Cardiac septum (tissue), 1 donor: ENCODE data around the gene CLASP1. TPM values are rescaled to one million over a fixed set of nuclear protein-coding genes. Genes with fewer than 3 reads are reported as not detected.
"Not testable (repeated sequence)": the region's sequence is repeated elsewhere in the genome, so short reads cannot be mapped to it uniquely, and the experiment has no call there.

Experiments used
- DNase-seq: peaks from one replicate; pipeline ENCODE4 v3.0.0-alpha.2; 2020; ENCODE audit warnings: low spot score
- intact Hi-C: fragments of 100-400 bp; cut with DNase I; formaldehyde crosslinking; loops from one replicate; pipeline ENCODE4 v1.14.0; 2022
- total RNA-seq: library from RNA; stranded (reverse); fragmentation: NEBNext Ultra II Directional; extraction: Animal tissue kit (Norgen Biotek cat#: 25700); gene quantifications from one replicate; pipeline ENCODE4 v1.2.1, GENCODE V29; 2021
- donor health status: DM: no; HTN: no; CAD: no.

Gene CLASP1
- total RNA-seq, 1 donor from 2014 or later: 66.1 TPM

DNA sequence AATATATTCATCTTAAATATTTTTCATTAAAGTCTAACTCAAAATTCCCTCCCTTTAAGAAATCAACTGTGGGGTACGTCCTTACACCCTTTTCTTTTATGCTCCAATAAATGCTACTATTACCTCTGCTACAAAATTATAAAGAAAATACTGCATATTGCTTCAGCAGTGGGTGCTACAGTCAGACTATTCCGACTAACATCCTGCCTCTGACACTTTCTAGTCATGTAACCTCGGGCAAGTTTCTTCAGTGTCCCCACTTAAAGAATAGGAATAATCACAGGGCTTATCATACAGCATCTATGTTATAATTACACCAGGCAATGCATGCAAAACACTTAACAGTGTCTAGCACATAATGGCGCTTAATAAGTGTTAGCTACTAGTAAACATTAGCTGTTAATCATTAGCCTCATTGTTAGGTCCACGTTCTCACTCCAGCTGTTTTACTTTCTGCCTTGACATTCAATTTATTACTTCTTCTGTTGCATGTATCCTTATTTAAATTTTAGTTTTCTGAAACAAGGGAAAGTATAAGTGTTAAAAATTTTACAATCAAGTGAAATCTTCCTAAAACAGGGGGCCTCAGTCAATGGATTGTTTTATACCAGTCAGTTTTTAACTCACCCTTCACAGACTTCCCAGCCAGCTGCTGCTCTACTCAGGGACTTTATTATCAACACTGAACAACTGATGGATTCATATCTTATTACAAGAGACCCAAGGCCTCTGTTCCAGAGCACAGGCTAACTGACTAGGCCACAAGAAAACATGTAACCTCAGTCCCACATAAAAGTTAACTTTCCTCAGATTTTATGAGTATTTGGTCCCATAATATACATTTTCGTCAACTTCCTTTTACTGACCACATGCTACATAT is 54.0 kb downstream of the CLASP1 start:
- no peak for DNase-seq
- intact Hi-C loops: no loop called here

- intact Hi-C loops: no loop called here
- DNase-seq: no peak
Observed at GRCh38 chr2:121591199-121591598, 58.1 kb downstream of the CLASP1 start.

- DNase-seq: no peak
- intact Hi-C loops: no loop called here
Observed at GRCh38 chr2:121588357-121588756, 60.9 kb downstream of the CLASP1 start.

DNA sequence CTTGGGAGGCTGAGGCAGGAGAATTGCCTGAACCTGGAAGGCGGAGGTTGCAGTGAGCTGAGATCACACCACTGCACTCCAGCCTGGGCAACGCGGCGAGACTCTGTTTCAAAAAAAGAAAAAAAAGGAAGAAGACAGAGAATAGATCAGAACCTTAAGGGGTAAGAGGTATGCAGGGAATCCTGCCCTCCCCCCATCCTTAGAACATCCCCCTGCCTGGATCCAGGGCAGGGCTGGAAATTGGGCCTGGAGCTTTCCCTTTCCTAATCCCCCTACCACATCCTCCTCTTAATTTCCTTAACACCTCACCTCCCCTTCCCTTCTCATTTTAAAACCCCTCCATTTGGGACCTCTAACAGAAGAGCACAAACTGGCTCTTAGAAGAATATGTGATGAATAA is 62.1 kb downstream of the CLASP1 start:
- intact Hi-C loops: no loop called here

DNA sequence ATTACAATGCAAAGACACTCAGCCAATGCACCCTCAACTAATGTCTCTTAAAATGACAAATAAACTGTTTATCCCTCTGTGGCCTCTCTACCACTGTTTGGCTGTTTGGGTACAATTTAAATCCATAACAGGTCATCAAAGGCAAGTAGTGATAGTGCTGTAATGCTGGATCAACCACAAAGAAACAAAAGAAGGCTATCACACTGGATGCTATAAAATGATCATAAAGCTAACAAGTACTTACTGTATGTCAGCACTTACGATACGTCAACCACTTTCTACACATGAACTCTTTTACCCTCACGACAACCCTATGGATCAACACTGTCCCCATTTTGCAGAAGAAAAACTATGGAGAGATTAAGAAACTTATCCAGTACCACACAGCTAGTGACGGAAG is 64.5 kb downstream of the CLASP1 start:
- DNase-seq: no peak
- intact Hi-C loops: no loop called here

More for the DNA sequence above, 62.1 kb downstream of the CLASP1 start:
- no peak for DNase-seq

DNA sequence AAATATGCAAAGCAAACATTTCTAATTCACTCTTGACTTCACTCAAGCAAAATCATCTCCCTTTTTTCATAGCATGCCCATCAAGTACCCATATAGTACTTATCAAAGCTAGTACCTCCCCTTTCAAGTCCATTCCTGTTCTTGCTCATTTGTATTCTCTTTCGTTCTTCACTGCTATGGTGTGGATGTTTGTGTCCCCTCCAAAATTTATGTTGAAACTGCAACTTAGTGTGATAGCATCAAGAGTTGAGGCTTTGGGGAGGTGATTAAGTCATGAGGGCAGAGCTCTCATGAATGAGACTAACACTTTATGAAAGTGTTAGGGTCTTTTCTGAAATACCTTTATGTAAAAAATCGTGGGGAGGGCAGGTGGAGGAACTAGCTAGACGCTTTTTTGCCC is 65.7 kb downstream of the CLASP1 start:
- DNase-seq: no peak
- intact Hi-C loops: no loop called here

DNA sequence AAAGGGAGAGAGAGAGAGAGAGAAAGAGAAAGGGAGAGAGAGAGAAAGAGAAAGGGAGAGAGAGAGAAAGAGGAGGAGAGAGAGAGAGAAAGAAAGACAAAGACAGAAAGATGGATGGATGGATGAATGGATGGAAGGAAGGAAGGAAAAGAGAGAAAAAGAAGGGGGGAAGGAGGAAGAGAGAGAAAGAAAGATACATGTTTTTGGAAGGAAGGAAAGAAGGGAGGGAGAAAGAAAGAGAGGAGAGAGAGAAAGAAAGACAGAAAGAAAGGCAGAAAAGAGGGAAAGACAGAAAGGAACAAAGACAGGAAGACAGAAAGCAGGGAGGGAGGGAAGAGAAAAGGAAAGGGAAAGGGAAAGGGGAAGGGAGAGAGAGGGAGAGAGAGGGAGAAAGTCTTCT is 67.0 kb downstream of the CLASP1 start:
- no peak for DNase-seq
- intact Hi-C loops: no loop called here

DNA sequence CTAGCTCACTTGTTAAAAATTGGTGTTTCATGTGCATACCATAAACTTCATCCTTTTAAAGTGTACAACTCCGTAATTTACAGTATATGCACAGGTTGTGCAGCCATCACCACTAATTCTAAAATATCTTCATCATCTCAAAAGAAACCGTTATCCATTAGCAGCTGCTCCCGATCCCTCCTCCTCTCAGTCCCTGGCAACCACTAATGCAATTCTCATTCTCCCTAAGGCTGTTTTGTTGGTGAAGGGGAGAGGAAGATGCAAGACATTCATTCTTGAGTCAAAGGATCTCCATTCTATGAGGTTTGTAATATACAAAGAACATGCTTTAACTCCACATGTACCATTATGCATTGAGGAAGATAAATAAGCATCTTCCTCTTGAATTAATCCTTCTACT is 70.0 kb downstream of the CLASP1 start:
- DNase-seq: no peak
- intact Hi-C loops: no loop called here

- intact Hi-C loops: no loop called here
- DNase-seq: no peak
Observed at GRCh38 chr2:121577381-121577780, 71.9 kb downstream of the CLASP1 start.

GRCh38 chr2:121576263-121576662 is 73.0 kb downstream of the CLASP1 start:
- DNase-seq: no peak
- intact Hi-C loops: no loop called here

DNA sequence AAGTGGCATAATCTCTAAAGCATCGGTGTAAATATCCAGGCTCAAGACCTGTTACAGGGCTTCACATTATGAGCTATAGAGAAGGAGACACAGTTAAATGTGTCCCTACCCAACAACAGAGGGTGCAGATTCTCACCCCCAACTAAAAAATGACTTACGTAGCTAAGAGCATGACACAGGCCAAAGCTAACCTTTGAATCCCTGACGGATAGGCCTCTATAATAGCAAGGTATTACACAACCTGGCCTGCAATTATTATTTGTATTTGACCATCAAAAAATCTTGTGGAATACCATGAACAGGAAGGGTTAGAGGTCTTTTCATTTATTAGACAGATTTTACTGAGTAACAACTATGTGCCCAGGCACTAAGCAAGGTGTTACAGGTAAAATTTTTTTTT is 73.5 kb downstream of the CLASP1 start:
- intact Hi-C loops: no loop called here
- no peak for DNase-seq

GRCh38 chr2:121570667-121571055 is 78.6 kb downstream of the CLASP1 start:
- intact Hi-C loops: no loop called here
- DNase-seq: no peak

GRCh38 chr2:121570036-121570666 is 79.1 kb downstream of the CLASP1 start:
- intact Hi-C loops: no loop called here
- no peak for DNase-seq

DNA sequence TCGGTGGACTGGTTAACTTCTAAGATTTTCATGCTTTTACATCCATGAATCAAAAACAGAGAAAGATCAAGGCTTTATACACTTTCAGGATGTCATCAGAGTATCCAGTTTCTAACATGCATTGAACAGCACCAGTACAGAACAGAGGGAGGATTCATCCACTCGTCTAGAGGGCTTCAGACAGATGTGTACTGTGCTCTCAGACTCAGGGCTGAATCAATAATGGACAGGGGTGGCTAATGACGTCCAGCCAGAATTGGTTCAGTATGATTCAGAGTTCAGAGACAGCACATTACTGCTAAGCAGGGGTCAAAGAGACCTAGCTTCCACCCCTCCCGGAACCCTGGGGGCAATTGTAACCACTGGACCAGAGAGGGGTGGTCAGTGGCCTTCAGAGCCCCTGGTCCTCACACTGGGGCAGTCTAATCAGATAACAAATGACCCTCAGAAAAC is 81.3 kb downstream of the CLASP1 start:
- DNase-seq: no peak
- intact Hi-C loops: no loop called here

GRCh38 chr2:121567452-121567851 is 81.8 kb downstream of the CLASP1 start:
- intact Hi-C loops: no loop called here
- no peak for DNase-seq

GRCh38 chr2:121565389-121566250 is 83.6 kb downstream of the CLASP1 start:
- intact Hi-C loops: no loop called here
- no peak for DNase-seq

- intact Hi-C loops: no loop called here
- DNase-seq: no peak
Observed at GRCh38 chr2:121564905-121565304, 84.4 kb downstream of the CLASP1 start.

DNA sequence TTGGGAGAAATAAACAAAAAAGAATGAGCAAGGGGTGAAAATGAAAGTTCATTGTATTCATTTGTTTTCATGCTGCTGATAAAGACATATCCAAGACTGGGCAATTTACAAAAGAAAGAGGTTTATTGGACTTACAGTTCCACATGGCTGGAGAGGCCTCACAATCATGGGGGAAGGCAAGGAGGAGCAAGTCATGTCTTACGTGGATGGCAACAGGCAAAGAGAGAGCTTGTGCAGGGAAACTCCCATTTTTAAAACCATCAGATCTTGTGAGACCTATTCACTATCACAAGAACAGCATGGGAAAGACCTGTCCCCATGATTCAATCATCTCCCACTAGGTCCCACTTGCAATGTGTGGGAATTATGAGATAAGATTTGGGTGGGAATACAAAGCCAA is 85.5 kb downstream of the CLASP1 start:
- DNase-seq, intact Hi-C loops: not testable (repeated sequence)

DNA sequence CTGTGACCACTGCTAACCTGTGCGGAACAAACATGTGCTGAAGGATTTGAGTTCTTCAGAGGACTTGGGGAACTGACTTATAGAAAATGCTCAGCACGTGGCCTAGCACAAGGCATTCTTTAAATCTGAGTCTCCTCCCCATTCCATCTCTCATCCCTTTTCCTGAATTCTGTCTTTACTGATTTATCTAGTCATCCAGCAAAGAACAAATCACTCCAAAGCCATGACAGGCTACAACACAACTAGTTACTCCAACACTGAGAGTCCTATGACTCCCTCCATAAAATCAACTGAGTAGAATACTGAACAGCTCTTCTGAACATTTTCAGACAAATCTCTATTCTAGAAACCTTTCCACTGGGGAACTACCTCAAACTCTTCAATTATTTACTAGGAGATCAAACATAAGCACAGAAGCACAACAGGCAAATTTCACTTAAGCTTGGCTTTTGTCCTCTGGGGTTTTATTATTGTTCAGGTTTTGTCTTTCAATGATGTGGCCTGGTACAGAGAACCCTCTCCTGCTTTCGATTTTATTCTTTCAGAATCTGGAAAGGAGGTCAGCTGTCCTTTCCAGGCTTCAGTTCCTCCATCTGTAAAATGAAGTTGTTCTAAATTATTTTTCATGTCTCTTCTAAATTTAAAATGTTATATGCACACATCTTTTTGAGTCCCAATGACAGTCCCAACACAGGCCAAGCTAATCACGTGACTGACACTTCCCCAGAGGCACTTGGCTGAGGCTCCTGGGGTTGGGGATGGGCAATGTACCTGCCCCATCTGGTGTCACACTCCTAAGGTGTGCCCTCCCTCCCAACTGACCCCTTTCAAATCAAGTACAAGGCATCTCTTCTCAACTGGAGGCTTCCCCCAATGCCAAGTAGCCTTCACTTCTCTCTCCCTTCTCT is 86.7 kb downstream of the CLASP1 start:
- DNase-seq: no peak
- intact Hi-C loops: no loop called here
